ENCODE data around the gene PHLDB2.

PHLDB2 gene

GRCh38 chr3:111919370-111920065 lies 60.5 kb downstream of the PHLDB2 start:
- H3K4ac ChIP-seq (ENCODE audit: low read depth, low read length): no peak overlapping the region
- H3K79me2 ChIP-seq (ENCODE audit: control insufficient read depth, insufficient read depth, low read length): no peaks in the 10 kb centered on the region
- no CpG with 5 or more reads among the region's 9 CpGs for WGBS (ENCODE audit: extremely low coverage, insufficient coverage, low lambda C conversion rate)
- H3K36me3 ChIP-seq (ENCODE audit: control insufficient read depth, insufficient read depth, low read length): peaks cover 4% of the 10 kb centered on the region
- no peak overlapping the region for H3K56ac ChIP-seq (ENCODE audit: low read length)
- DNase-seq: peak; percentile 60
- H4K8ac ChIP-seq (ENCODE audit: low read depth, low read length): no peak overlapping the region
- no peak overlapping the region for H4K5ac ChIP-seq (ENCODE audit: low read length)
- no peak overlapping the region for H3K4me2 ChIP-seq (ENCODE audit: low read length)
- no peak overlapping the region for H2BK15ac ChIP-seq (replicated peaks; ENCODE audit: low read depth)
- H3K27ac ChIP-seq (ENCODE audit: low read depth, low read length): no peak overlapping the region
- H2BK120ac ChIP-seq (ENCODE audit: low read depth, low read length): no peak overlapping the region
- no peak overlapping the region for H2AK5ac ChIP-seq (ENCODE audit: low read length)
- no peak overlapping the region for H2BK5ac ChIP-seq (ENCODE audit: low read length)
- no peak overlapping the region for H3K9ac ChIP-seq (ENCODE audit: low read length)
- no peak overlapping the region for H3K4me3 ChIP-seq (ENCODE audit: low read length)
- no peak overlapping the region for H3K18ac ChIP-seq (ENCODE audit: low read length)
- no peaks in the 10 kb centered on the region for H3K27me3 ChIP-seq (ENCODE audit: insufficient read depth, low read length, poor library complexity)
- H3K4me1 ChIP-seq (ENCODE audit: control insufficient read depth, low read depth, low read length): no peaks in the 10 kb centered on the region
- no peak overlapping the region for H3K23ac ChIP-seq (ENCODE audit: low read length)
- H3K79me1 ChIP-seq (ENCODE audit: low read length): no peaks in the 10 kb centered on the region

GRCh38 chr3:111921181-111921580 lies 62.1 kb downstream of the PHLDB2 start:
- H4K8ac ChIP-seq (ENCODE audit: low read depth, low read length): no peak overlapping the region
- H2AK5ac ChIP-seq (ENCODE audit: low read length): no peak overlapping the region
- no peak overlapping the region for H2BK5ac ChIP-seq (ENCODE audit: low read length)
- H4K5ac ChIP-seq (ENCODE audit: low read length): no peak overlapping the region
- no peak overlapping the region for H3K56ac ChIP-seq (ENCODE audit: low read length)
- H3K27ac ChIP-seq (ENCODE audit: low read depth, low read length): no peak overlapping the region
- no peak overlapping the region for H3K4me3 ChIP-seq (ENCODE audit: low read length)
- H3K79me2 ChIP-seq (ENCODE audit: control insufficient read depth, insufficient read depth, low read length): no peaks in the 10 kb centered on the region
- no peak overlapping the region for H3K9ac ChIP-seq (ENCODE audit: low read length)
- no peaks in the 10 kb centered on the region for H3K79me1 ChIP-seq (ENCODE audit: low read length)
- no peak for DNase-seq
- no peak overlapping the region for H3K4ac ChIP-seq (ENCODE audit: low read depth, low read length)
- H2BK15ac ChIP-seq (replicated peaks; ENCODE audit: low read depth): no peak overlapping the region
- H3K36me3 ChIP-seq (ENCODE audit: control insufficient read depth, insufficient read depth, low read length): peaks cover 4% of the 10 kb centered on the region
- H3K18ac ChIP-seq (ENCODE audit: low read length): no peak overlapping the region
- no peaks in the 10 kb centered on the region for H3K4me1 ChIP-seq (ENCODE audit: control insufficient read depth, low read depth, low read length)
- no peaks in the 10 kb centered on the region for H3K27me3 ChIP-seq (ENCODE audit: insufficient read depth, low read length, poor library complexity)
- H3K23ac ChIP-seq (ENCODE audit: low read length): no peak overlapping the region
- WGBS (ENCODE audit: extremely low coverage, insufficient coverage, low lambda C conversion rate): no CpG with 5 or more reads among the region's 1 CpG
- H3K4me2 ChIP-seq (ENCODE audit: low read length): no peak overlapping the region
- no peak overlapping the region for H2BK120ac ChIP-seq (ENCODE audit: low read depth, low read length)

- Histone ChIP-seq H3K27me3 (ENCODE audit: insufficient read depth, low read length, poor library complexity) (no peaks in the 10 kb centered on the region), H2AK5ac (ENCODE audit: low read length) (no peak overlapping the region), H3K79me2 (ENCODE audit: control insufficient read depth, insufficient read depth, low read length) (no peaks in the 10 kb centered on the region), H3K4me3 (ENCODE audit: low read length) (no peak overlapping the region), H3K9ac (ENCODE audit: low read length) (no peak overlapping the region), H3K79me1 (ENCODE audit: low read length) (no peaks in the 10 kb centered on the region), H2BK15ac (replicated peaks; ENCODE audit: low read depth) (no peak overlapping the region), H3K18ac (ENCODE audit: low read length) (no peak overlapping the region), H3K4me2 (ENCODE audit: low read length) (no peak overlapping the region), H4K8ac (ENCODE audit: low read depth, low read length) (no peak overlapping the region), H3K56ac (ENCODE audit: low read length) (no peak overlapping the region), H3K27ac (ENCODE audit: low read depth, low read length) (no peak overlapping the region), H3K36me3 (ENCODE audit: control insufficient read depth, insufficient read depth, low read length) (peaks cover 4% of the 10 kb centered on the region), H3K4me1 (ENCODE audit: control insufficient read depth, low read depth, low read length) (no peaks in the 10 kb centered on the region), H2BK5ac (ENCODE audit: low read length) (no peak overlapping the region), H3K23ac (ENCODE audit: low read length) (no peak overlapping the region), H2BK120ac (ENCODE audit: low read depth, low read length) (no peak overlapping the region), H4K5ac (ENCODE audit: low read length) (no peak overlapping the region), H3K4ac (ENCODE audit: low read depth, low read length) (no peak overlapping the region)
- no CpG with 5 or more reads among the region's 2 CpGs for WGBS (ENCODE audit: extremely low coverage, insufficient coverage, low lambda C conversion rate)
- no peak for DNase-seq
Observed at GRCh38 chr3:111923095-111923771, 64.2 kb downstream of the PHLDB2 start.

- H3K4ac ChIP-seq (ENCODE audit: low read depth, low read length): no peak overlapping the region
- no peak overlapping the region for H3K4me3 ChIP-seq (ENCODE audit: low read length)
- H3K4me1 ChIP-seq (ENCODE audit: control insufficient read depth, low read depth, low read length): no peaks in the 10 kb centered on the region
- H3K23ac ChIP-seq (ENCODE audit: low read length): no peak overlapping the region
- H2BK5ac ChIP-seq (ENCODE audit: low read length): no peak overlapping the region
- H2BK120ac ChIP-seq (ENCODE audit: low read depth, low read length): no peak overlapping the region
- H3K4me2 ChIP-seq (ENCODE audit: low read length): no peak overlapping the region
- H3K18ac ChIP-seq (ENCODE audit: low read length): no peak overlapping the region
- no peak overlapping the region for H2BK15ac ChIP-seq (replicated peaks; ENCODE audit: low read depth)
- no peak overlapping the region for H3K9ac ChIP-seq (ENCODE audit: low read length)
- DNase-seq: peak; percentile 32
- no peaks in the 10 kb centered on the region for H3K79me1 ChIP-seq (ENCODE audit: low read length)
- no CpG with 5 or more reads among the region's 1 CpG for WGBS (ENCODE audit: extremely low coverage, insufficient coverage, low lambda C conversion rate)
- H3K79me2 ChIP-seq (ENCODE audit: control insufficient read depth, insufficient read depth, low read length): no peaks in the 10 kb centered on the region
- no peaks in the 10 kb centered on the region for H3K27me3 ChIP-seq (ENCODE audit: insufficient read depth, low read length, poor library complexity)
- no peak overlapping the region for H4K8ac ChIP-seq (ENCODE audit: low read depth, low read length)
- H2AK5ac ChIP-seq (ENCODE audit: low read length): no peak overlapping the region
- H4K5ac ChIP-seq (ENCODE audit: low read length): no peak overlapping the region
- no peak overlapping the region for H3K27ac ChIP-seq (ENCODE audit: low read depth, low read length)
- peaks cover 2% of the 10 kb centered on the region for H3K36me3 ChIP-seq (ENCODE audit: control insufficient read depth, insufficient read depth, low read length)
- H3K56ac ChIP-seq (ENCODE audit: low read length): no peak overlapping the region
Observed at GRCh38 chr3:111923806-111924205, 64.7 kb downstream of the PHLDB2 start.

- Histone ChIP-seq H3K36me3 (ENCODE audit: control insufficient read depth, insufficient read depth, low read length) (peaks cover 1% of the 10 kb centered on the region), H2BK15ac (replicated peaks; ENCODE audit: low read depth) (no peak overlapping the region), H2AK5ac (ENCODE audit: low read length) (no peak overlapping the region), H3K9ac (ENCODE audit: low read length) (no peak overlapping the region), H4K8ac (ENCODE audit: low read depth, low read length) (no peak overlapping the region), H2BK5ac (ENCODE audit: low read length) (no peak overlapping the region), H3K4ac (ENCODE audit: low read depth, low read length) (no peak overlapping the region), H3K23ac (ENCODE audit: low read length) (no peak overlapping the region), H3K18ac (ENCODE audit: low read length) (no peak overlapping the region), H3K27ac (ENCODE audit: low read depth, low read length) (no peak overlapping the region), H3K79me2 (ENCODE audit: control insufficient read depth, insufficient read depth, low read length) (no peaks in the 10 kb centered on the region), H3K79me1 (ENCODE audit: low read length) (no peaks in the 10 kb centered on the region), H4K5ac (ENCODE audit: low read length) (no peak overlapping the region), H3K27me3 (ENCODE audit: insufficient read depth, low read length, poor library complexity) (no peaks in the 10 kb centered on the region), H2BK120ac (ENCODE audit: low read depth, low read length) (no peak overlapping the region), H3K4me3 (ENCODE audit: low read length) (no peak overlapping the region), H3K4me1 (ENCODE audit: control insufficient read depth, low read depth, low read length) (no peaks in the 10 kb centered on the region), H3K4me2 (ENCODE audit: low read length) (no peak overlapping the region), H3K56ac (ENCODE audit: low read length) (no peak overlapping the region)
- WGBS (ENCODE audit: extremely low coverage, insufficient coverage, low lambda C conversion rate): no CpG with 5 or more reads among the region's 6 CpGs
- DNase-seq: no peak
Observed at GRCh38 chr3:111924283-111924682, 65.2 kb downstream of the PHLDB2 start.
